Measurements from ENCODE around the gene AGBL4.

The AGBL4 gene

GRCh38 chr1:48794816-48795215, 1228.9 kb downstream of the AGBL4 start:
- TF ChIP-seq CTCF (IDR thresholded peaks at IDR 0.05; ENCODE audit: unreplicated experiment in 3 of 3) = no peak
- Mint-ChIP-seq H3K27me3 (ENCODE audit: low read depth) (peaks cover 14% of the 10 kb centered on the region), H3K27ac (no peak overlapping the region), H3K4me1 (peaks cover 23% of the 10 kb centered on the region), H3K9me3 (no peaks in the 10 kb centered on the region), H3K36me3 (ENCODE audit: low read depth) (no peaks in the 10 kb centered on the region), H3K4me3 (no peak overlapping the region)

GRCh38 chr1:48793863-48794262, 1229.9 kb downstream of the AGBL4 start:
- TF ChIP-seq CTCF (IDR thresholded peaks at IDR 0.05; ENCODE audit: unreplicated experiment in 3 of 3) = no peak
- H3K4me1 Mint-ChIP-seq = peaks cover 24% of the 10 kb centered on the region
- H3K4me3 Mint-ChIP-seq = no peak overlapping the region
- H3K27me3 Mint-ChIP-seq (ENCODE audit: low read depth) = peaks cover 9% of the 10 kb centered on the region
- H3K27ac Mint-ChIP-seq = no peak overlapping the region
- no peaks in the 10 kb centered on the region for H3K36me3 Mint-ChIP-seq (ENCODE audit: low read depth)
- H3K9me3 Mint-ChIP-seq = no peaks in the 10 kb centered on the region

GRCh38 chr1:48792961-48793360, 1230.8 kb downstream of the AGBL4 start:
- Mint-ChIP-seq H3K36me3 (ENCODE audit: low read depth) (no peaks in the 10 kb centered on the region), H3K9me3 (no peaks in the 10 kb centered on the region), H3K4me3 (no peak overlapping the region), H3K27me3 (ENCODE audit: low read depth) (peaks cover 7% of the 10 kb centered on the region), H3K27ac (peak overlapping the region in 2 of 3 experiments; percentile 24 to 31), H3K4me1 (peaks cover 24% of the 10 kb centered on the region)
- TF ChIP-seq CTCF (IDR thresholded peaks at IDR 0.05; ENCODE audit: unreplicated experiment in 3 of 3) = no peak

- peaks cover 10% of the 10 kb centered on the region for H3K27me3 Mint-ChIP-seq (ENCODE audit: low read depth)
- no peak overlapping the region for H3K4me3 Mint-ChIP-seq
- peak overlapping the region in 1 of 3 experiments; percentile 66 for H3K27ac Mint-ChIP-seq
- no peak for TF ChIP-seq CTCF (IDR thresholded peaks at IDR 0.05; ENCODE audit: unreplicated experiment in 3 of 3)
- no peaks in the 10 kb centered on the region for H3K36me3 Mint-ChIP-seq (ENCODE audit: low read depth)
- peaks cover 24% of the 10 kb centered on the region for H3K4me1 Mint-ChIP-seq
- no peaks in the 10 kb centered on the region for H3K9me3 Mint-ChIP-seq
Observed at GRCh38 chr1:48790397-48790796, 1233.4 kb downstream of the AGBL4 start.

GRCh38 chr1:48789903-48790302, 1233.9 kb downstream of the AGBL4 start:
- no peak for TF ChIP-seq CTCF (IDR thresholded peaks at IDR 0.05; ENCODE audit: unreplicated experiment in 3 of 3)
- no peak overlapping the region for H3K4me3 Mint-ChIP-seq
- H3K27me3 Mint-ChIP-seq (ENCODE audit: low read depth) = peaks cover 10% of the 10 kb centered on the region
- H3K27ac Mint-ChIP-seq = peak overlapping the region in 2 of 3 experiments; percentile 52 to 66
- peaks cover 24% of the 10 kb centered on the region for H3K4me1 Mint-ChIP-seq
- H3K36me3 Mint-ChIP-seq (ENCODE audit: low read depth) = no peaks in the 10 kb centered on the region
- no peaks in the 10 kb centered on the region for H3K9me3 Mint-ChIP-seq

- H3K27ac Mint-ChIP-seq = no peak overlapping the region
- H3K9me3 Mint-ChIP-seq = no peaks in the 10 kb centered on the region
- no peaks in the 10 kb centered on the region for H3K36me3 Mint-ChIP-seq (ENCODE audit: low read depth)
- peaks cover 11% of the 10 kb centered on the region for H3K27me3 Mint-ChIP-seq (ENCODE audit: low read depth)
- TF ChIP-seq CTCF (IDR thresholded peaks at IDR 0.05; ENCODE audit: unreplicated experiment in 3 of 3) = no peak
- peaks cover 21% of the 10 kb centered on the region for H3K4me1 Mint-ChIP-seq
- H3K4me3 Mint-ChIP-seq = no peak overlapping the region
Observed at GRCh38 chr1:48785869-48786268, 1237.9 kb downstream of the AGBL4 start.

Data from nephron (organoid).